Astrocyte (in vitro differentiated cells and primary cell): ENCODE data around the gene GPR158. TPM values are rescaled to one million over a fixed set of nuclear protein-coding genes. Genes with fewer than 3 reads are reported as not detected.
A peak's percentile ranks its signal among the peaks of the same experiment; 100 is the strongest.

Source experiments
- DNase-seq: peaks from one replicate; pipeline ENCODE4 v3.0.0-alpha.2; 2010; ENCODE audit warnings: low read depth
- FAIRE-seq: peaks from 2 replicates; lab custom pipeline; 2011; peaks lifted over from hg19 to GRCh38; lab: Jason Lieb, UNC
- H2AFZ ChIP-seq: 2 replicates; pipeline ENCODE4 v1.6.0; 2012; ENCODE audit warnings: low read depth, low read length, inconsistent platforms
- H3K27ac ChIP-seq: 2 replicates; pipeline ENCODE4 v1.5.1; 2011; ENCODE audit warnings: low read depth, low read length, inconsistent platforms
- H3K27me3 ChIP-seq: 2 replicates; pipeline ENCODE4 v1.6.0; 2011; ENCODE audit warnings: low read length, inconsistent platforms; ENCODE audit not compliant: insufficient read depth
- H3K36me3 ChIP-seq: 2 replicates; pipeline ENCODE4 v1.5.1; 2011; ENCODE audit warnings: low read length, inconsistent platforms; ENCODE audit not compliant: insufficient read depth
- H3K4me1 ChIP-seq: 2 replicates; pipeline ENCODE4 v1.5.1; 2011; ENCODE audit warnings: low read length, inconsistent platforms; ENCODE audit not compliant: insufficient read depth
- H3K4me2 ChIP-seq: 2 replicates; pipeline ENCODE4 v1.6.0; 2012; ENCODE audit warnings: low read length, inconsistent platforms
- H3K4me3 ChIP-seq: 2 replicates; pipeline ENCODE4 v1.5.1; 2011; ENCODE audit warnings: low read depth, mild to moderate bottlenecking, low read length, inconsistent platforms; ENCODE audit not compliant: insufficient read depth
- H3K79me2 ChIP-seq: 2 replicates; pipeline ENCODE4 v1.6.0; 2012; ENCODE audit warnings: mild to moderate bottlenecking, low read length, inconsistent platforms; ENCODE audit not compliant: insufficient read depth
- H3K9ac ChIP-seq: 2 replicates; pipeline ENCODE4 v1.6.0; 2012; ENCODE audit warnings: mild to moderate bottlenecking, low read length, inconsistent platforms
- H3K9me3 ChIP-seq: 2 replicates; pipeline ENCODE4 v1.5.1; 2012; ENCODE audit warnings: low read depth, mild to moderate bottlenecking, low read length, inconsistent platforms; ENCODE audit not compliant: insufficient read depth
- H4K20me1 ChIP-seq: 2 replicates; pipeline ENCODE4 v1.6.0; 2012; ENCODE audit warnings: low read length, inconsistent platforms; ENCODE audit not compliant: insufficient read depth
- H3K27ac Mint-ChIP-seq: one replicate; pipeline ENCODE4 v1.8.0; 2021; ENCODE audit warnings: mild to moderate bottlenecking, mixed read lengths; ENCODE audit not compliant: unreplicated experiment
- H3K27me3 Mint-ChIP-seq: one replicate; pipeline ENCODE4 v1.8.0; 2021; ENCODE audit warnings: low read depth, mixed read lengths; ENCODE audit not compliant: unreplicated experiment
- H3K36me3 Mint-ChIP-seq: one replicate; pipeline ENCODE4 v1.8.0; 2021; ENCODE audit warnings: low read depth, mixed read lengths; ENCODE audit not compliant: unreplicated experiment
- H3K4me1 Mint-ChIP-seq: one replicate; pipeline ENCODE4 v1.8.0; 2021; ENCODE audit warnings: low read depth, mixed read lengths; ENCODE audit not compliant: unreplicated experiment
- H3K4me3 Mint-ChIP-seq: one replicate; pipeline ENCODE4 v1.8.0; 2021; ENCODE audit warnings: mild to moderate bottlenecking, moderate library complexity, mixed read lengths; ENCODE audit not compliant: unreplicated experiment
- H3K9me3 Mint-ChIP-seq: one replicate; pipeline ENCODE4 v1.8.0; 2021; ENCODE audit warnings: mild to moderate bottlenecking, mixed read lengths; ENCODE audit not compliant: unreplicated experiment
- EZH2 ChIP-seq: IDR thresholded peaks from 2 replicates; pipeline ENCODE4 v1.6.1; 2012; ENCODE audit warnings: mild to moderate bottlenecking, low read length, inconsistent platforms; ENCODE audit not compliant: insufficient read depth
- total RNA-seq: library from RNA; stranded (reverse); gene quantifications from 2 replicates; pipeline ENCODE4 v1.2.1, GENCODE V29; 2021
- TF ChIP-seq, protein P1 (sequence below): IDR thresholded peaks from 2 replicates; pipeline ENCODE4 v1.5.1; 2011; ENCODE audit warnings: low read depth, mild to moderate bottlenecking, inconsistent platforms, low read length, moderate library complexity; ENCODE audit not compliant: insufficient read depth

Gene GPR158
- total RNA-seq, 1 donor from 2014 or later, result 0.27 TPM

DNA sequence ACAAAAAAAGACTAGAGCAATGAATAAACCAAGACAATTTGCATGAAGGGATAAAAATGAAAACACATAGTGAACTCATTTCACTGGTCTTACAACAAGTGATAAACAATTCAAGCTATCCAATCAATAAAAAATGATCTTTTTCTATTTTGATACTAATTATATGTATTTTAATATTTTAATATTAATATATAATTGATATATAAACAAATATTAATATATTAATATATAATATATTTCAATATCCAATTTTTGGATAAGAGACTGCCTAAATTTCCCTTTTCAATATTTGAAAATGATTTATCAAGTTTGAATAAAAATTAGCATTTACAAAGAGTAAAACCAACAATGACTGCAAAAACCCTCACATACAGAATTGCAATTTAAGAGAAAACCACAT lies 317.9 kb downstream of the GPR158 start:
- DNase-seq (no peak), FAIRE-seq (no peak)
- no peak overlapping the region for H2AFZ ChIP-seq
- no peaks in the 10 kb centered on the region for H3K79me2 ChIP-seq
- H3K9me3 Mint-ChIP-seq, result no peaks in the 10 kb centered on the region
- peak overlapping the region; percentile 65 for H3K4me2 ChIP-seq
- no peaks in the 10 kb centered on the region for H3K27me3 Mint-ChIP-seq
- no peak overlapping the region for H3K27ac Mint-ChIP-seq
- no peaks in the 10 kb centered on the region for H3K36me3 Mint-ChIP-seq
- TF ChIP-seq, protein P1, sequence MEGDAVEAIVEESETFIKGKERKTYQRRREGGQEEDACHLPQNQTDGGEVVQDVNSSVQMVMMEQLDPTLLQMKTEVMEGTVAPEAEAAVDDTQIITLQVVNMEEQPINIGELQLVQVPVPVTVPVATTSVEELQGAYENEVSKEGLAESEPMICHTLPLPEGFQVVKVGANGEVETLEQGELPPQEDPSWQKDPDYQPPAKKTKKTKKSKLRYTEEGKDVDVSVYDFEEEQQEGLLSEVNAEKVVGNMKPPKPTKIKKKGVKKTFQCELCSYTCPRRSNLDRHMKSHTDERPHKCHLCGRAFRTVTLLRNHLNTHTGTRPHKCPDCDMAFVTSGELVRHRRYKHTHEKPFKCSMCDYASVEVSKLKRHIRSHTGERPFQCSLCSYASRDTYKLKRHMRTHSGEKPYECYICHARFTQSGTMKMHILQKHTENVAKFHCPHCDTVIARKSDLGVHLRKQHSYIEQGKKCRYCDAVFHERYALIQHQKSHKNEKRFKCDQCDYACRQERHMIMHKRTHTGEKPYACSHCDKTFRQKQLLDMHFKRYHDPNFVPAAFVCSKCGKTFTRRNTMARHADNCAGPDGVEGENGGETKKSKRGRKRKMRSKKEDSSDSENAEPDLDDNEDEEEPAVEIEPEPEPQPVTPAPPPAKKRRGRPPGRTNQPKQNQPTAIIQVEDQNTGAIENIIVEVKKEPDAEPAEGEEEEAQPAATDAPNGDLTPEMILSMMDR, result no peak
- TF ChIP-seq EZH2, result no peak
- H3K4me3 ChIP-seq, result no peak overlapping the region
- peaks cover 28% of the 10 kb centered on the region for H3K4me1 Mint-ChIP-seq
- no peak overlapping the region for H3K9ac ChIP-seq
- no peaks in the 10 kb centered on the region for H3K36me3 ChIP-seq
- H3K4me1 ChIP-seq, result peaks cover 13% of the 10 kb centered on the region
- no peaks in the 10 kb centered on the region for H4K20me1 ChIP-seq
- H3K9me3 ChIP-seq, result no peaks in the 10 kb centered on the region
- no peak overlapping the region for H3K4me3 Mint-ChIP-seq
- H3K27me3 ChIP-seq, result no peaks in the 10 kb centered on the region
- peak overlapping the region; percentile 69 for H3K27ac ChIP-seq

DNA sequence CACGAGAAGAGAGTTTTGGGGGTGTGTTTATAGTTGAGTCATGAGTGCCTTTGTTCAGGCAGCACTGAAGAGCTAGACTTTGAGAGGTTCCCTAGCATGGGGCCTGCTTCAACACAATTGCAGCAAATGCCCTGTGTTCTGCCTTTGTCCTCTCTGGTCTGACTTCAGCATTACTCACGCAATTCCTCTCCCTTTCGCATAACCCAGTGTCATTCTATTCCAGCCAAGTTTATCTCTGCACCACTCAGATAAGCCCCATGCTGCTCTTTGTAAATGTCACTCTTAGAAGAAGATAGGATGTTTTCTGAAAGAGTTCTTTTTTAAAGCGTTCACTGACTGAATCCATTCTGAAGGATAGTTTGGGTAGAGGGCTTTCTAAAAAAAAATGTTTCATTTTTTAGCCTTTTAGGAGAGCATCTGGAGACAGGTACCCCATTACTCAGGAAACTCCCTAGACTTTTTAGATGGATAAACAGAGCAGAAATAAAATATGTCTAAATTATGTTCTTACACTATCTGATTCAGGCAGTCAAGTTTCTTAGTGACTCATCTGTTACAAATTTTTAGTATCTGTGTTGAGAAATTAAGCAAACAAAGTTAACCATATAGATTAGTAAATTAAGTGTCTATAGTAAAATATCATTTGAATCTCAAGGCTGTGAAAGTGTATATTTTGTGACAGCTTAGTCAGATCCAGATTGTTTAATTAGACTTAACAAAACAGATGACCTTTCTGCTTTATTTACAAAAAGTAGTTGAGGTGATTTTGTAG lies 318.5 kb downstream of the GPR158 start:
- Histone ChIP-seq H3K79me2 (no peaks in the 10 kb centered on the region), H3K9me3 (no peaks in the 10 kb centered on the region), H3K27me3 (no peaks in the 10 kb centered on the region), H3K4me3 (no peak overlapping the region), H3K27ac (peak overlapping the region; percentile 69), H3K36me3 (no peaks in the 10 kb centered on the region), H2AFZ (no peak overlapping the region), H4K20me1 (no peaks in the 10 kb centered on the region), H3K4me1 (peaks cover 13% of the 10 kb centered on the region), H3K9ac (peak overlapping the region; percentile 38), H3K4me2 (peak overlapping the region; percentile 65)
- no peak for FAIRE-seq
- no peaks in the 10 kb centered on the region for H3K9me3 Mint-ChIP-seq
- peaks cover 28% of the 10 kb centered on the region for H3K4me1 Mint-ChIP-seq
- DNase-seq, result peak; percentile 95
- no peaks in the 10 kb centered on the region for H3K36me3 Mint-ChIP-seq
- no peak overlapping the region for H3K4me3 Mint-ChIP-seq
- H3K27me3 Mint-ChIP-seq, result no peaks in the 10 kb centered on the region
- H3K27ac Mint-ChIP-seq, result peak overlapping the region; percentile 59
- no peak for TF ChIP-seq EZH2

DNA sequence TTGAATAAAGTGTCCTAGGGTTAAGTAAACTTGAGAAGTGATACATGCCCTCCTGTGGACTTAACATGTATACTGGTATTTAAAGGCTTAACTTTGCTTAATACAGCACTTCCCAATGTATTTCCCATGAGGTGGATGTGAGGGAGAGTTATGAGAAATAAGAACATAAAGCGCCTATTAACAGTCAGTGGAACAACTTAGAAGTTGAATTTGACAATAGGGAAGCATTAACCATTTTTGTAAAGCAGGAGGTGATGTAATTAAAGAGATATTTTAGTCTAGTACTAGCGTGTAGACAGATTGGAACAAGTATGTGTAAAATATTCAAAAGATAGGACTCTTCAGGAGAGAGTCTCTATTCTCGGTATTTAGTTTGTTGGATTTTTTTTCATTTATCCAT lies 322.4 kb downstream of the GPR158 start:
- DNase-seq (no peak), FAIRE-seq (no peak)
- no peak overlapping the region for H3K4me2 ChIP-seq
- peaks cover 32% of the 10 kb centered on the region for H3K4me1 Mint-ChIP-seq
- H3K79me2 ChIP-seq, result no peaks in the 10 kb centered on the region
- no peaks in the 10 kb centered on the region for H3K27me3 ChIP-seq
- no peak overlapping the region for H3K4me3 Mint-ChIP-seq
- H3K4me1 ChIP-seq, result peaks cover 12% of the 10 kb centered on the region
- TF ChIP-seq, protein P1, result no peak
- TF ChIP-seq EZH2, result no peak
- H2AFZ ChIP-seq, result no peak overlapping the region
- no peaks in the 10 kb centered on the region for H4K20me1 ChIP-seq
- no peaks in the 10 kb centered on the region for H3K9me3 Mint-ChIP-seq
- no peaks in the 10 kb centered on the region for H3K36me3 Mint-ChIP-seq
- H3K27ac ChIP-seq, result no peak overlapping the region
- H3K4me3 ChIP-seq, result no peak overlapping the region
- no peaks in the 10 kb centered on the region for H3K9me3 ChIP-seq
- no peak overlapping the region for H3K27ac Mint-ChIP-seq
- no peaks in the 10 kb centered on the region for H3K27me3 Mint-ChIP-seq
- no peak overlapping the region for H3K9ac ChIP-seq
- no peaks in the 10 kb centered on the region for H3K36me3 ChIP-seq
